Transverse colon (tissue), 3 donors: ENCODE data around the gene ARRB1.

Experiments used
- POLR2A ChIP-seq: fragments of 450-650 bp; IDR thresholded peaks from one replicate; pipeline ENCODE4 v1.6.1; 2016; ENCODE audit warnings: antibody characterized with exemption, mild to moderate bottlenecking, moderate library complexity
- POLR2AphosphoS5 ChIP-seq, 3 donors: sonication (generic); formaldehyde crosslinking; IDR thresholded peaks; one replicate each; pipeline ENCODE4 v1.6.1; 2016; ENCODE audit warnings: antibody characterized with exemption in 3 of 3

- TF ChIP-seq POLR2A (no peak), POLR2AphosphoS5 (IDR thresholded peaks at IDR 0.05) (no peak)
Observed at GRCh38 chr11:75365711-75366181, 14.3 kb upstream of the ARRB1 start.
